Stomach (tissue), 4 donors: ENCODE data around the gene CCR5AS.
"Not testable (repeated sequence)": the region's sequence is repeated elsewhere in the genome, so short reads cannot be mapped to it uniquely, and the experiment has no call there.

Experiments used
- POLR2A ChIP-seq, 4 donors: fragments of 450-650 bp; IDR thresholded peaks; one replicate each; pipeline ENCODE4 v1.6.1; 2016; ENCODE audit warnings: antibody characterized with exemption in 4 of 4, control low read depth in 2 of 4, mild to moderate bottlenecking in 1 of 4, moderate library complexity in 1 of 4
- POLR2AphosphoS5 ChIP-seq, 3 donors: sonication (generic); formaldehyde crosslinking; IDR thresholded peaks; one replicate each; pipeline ENCODE4 v1.6.1; 2016; ENCODE audit warnings: antibody characterized with exemption in 3 of 3
- TF ChIP-seq, protein P1 (sequence below), 7 experiments: fragments of 450-650 bp in 4 of 7; fragments of 200-600 bp in 3 of 7; sonication (generic) in 3 of 7; IDR thresholded peaks; one replicate each; pipeline ENCODE4 v1.5.1; 2016 to 2019; ENCODE audit warnings: antibody characterized with exemption in 7 of 7, control low read depth in 2 of 7, mild to moderate bottlenecking in 1 of 7

- not testable (repeated sequence) for TF ChIP-seq POLR2AphosphoS5, POLR2A (IDR thresholded peaks at IDR 0.05)
- TF ChIP-seq, protein P1, sequence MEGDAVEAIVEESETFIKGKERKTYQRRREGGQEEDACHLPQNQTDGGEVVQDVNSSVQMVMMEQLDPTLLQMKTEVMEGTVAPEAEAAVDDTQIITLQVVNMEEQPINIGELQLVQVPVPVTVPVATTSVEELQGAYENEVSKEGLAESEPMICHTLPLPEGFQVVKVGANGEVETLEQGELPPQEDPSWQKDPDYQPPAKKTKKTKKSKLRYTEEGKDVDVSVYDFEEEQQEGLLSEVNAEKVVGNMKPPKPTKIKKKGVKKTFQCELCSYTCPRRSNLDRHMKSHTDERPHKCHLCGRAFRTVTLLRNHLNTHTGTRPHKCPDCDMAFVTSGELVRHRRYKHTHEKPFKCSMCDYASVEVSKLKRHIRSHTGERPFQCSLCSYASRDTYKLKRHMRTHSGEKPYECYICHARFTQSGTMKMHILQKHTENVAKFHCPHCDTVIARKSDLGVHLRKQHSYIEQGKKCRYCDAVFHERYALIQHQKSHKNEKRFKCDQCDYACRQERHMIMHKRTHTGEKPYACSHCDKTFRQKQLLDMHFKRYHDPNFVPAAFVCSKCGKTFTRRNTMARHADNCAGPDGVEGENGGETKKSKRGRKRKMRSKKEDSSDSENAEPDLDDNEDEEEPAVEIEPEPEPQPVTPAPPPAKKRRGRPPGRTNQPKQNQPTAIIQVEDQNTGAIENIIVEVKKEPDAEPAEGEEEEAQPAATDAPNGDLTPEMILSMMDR (IDR thresholded peaks at IDR 0.05) = not testable (repeated sequence)
These were observed 26.3 kb upstream of the CCR5AS start for GRCh38 chr3:46433118-46433517.
